ENCODE results near the gene TRH. TPM values are rescaled to one million over a fixed set of nuclear protein-coding genes. Genes with fewer than 3 reads are reported as not detected.
A peak's percentile ranks its signal among the peaks of the same experiment; 100 is the strongest.

Gene TRH
- total and polyA plus RNA-seq, 2 donors (not counting 3 experiments of a cell fraction or from before 2014, with no cell fraction given): not detected

GRCh38 chr3:129974833-129975704 is 549 bp downstream of the TRH start:
- H3K4me2 ChIP-seq (ENCODE audit: insufficient read depth, low read length): no peak overlapping the region
- no peaks in the 10 kb centered on the region for H3K36me3 ChIP-seq (ENCODE audit: control insufficient read depth in 2 of 2, extremely low read depth in 1 of 2, insufficient read depth in 2 of 2, low read length in 2 of 2)
- no peaks in the 10 kb centered on the region for H3K9me1 ChIP-seq (replicated peaks; ENCODE audit: control insufficient read depth, extremely low read depth, insufficient read depth, low read length)
- no peak for FAIRE-seq
- H3K9ac ChIP-seq (replicated peaks; ENCODE audit: extremely low read depth, insufficient read depth, low read length): no peak overlapping the region
- intact Hi-C loops (cut with micrococcal nuclease) (no loop called here), dilution Hi-C loops (cut with MboI; ENCODE audit: extremely low pct_ligation_motif_present, low sequenced_read_pairs) (no loop called here)
- no peaks in the 10 kb centered on the region for H3K79me2 ChIP-seq (ENCODE audit: control insufficient read depth, insufficient read depth, low read length)
- H2AFZ ChIP-seq (ENCODE audit: low read depth, low read length): no peak overlapping the region
- no peak for DNase-seq (ENCODE audit: low read depth, low spot score)
- H3K27ac ChIP-seq (ENCODE audit: insufficient read depth, low read depth, low read length): no peak overlapping the region
- ChIA-PET CTCF (interaction anchor here (1.0 to 1.6 kb wide), 2 partner anchors 20 to 33 kb away, joined by 4 to 6 read pairs; no protein-coding TSS in a partner anchor), POLR2A (no interaction called here)
- no peaks in the 10 kb centered on the region for H3K4me1 ChIP-seq (ENCODE audit: control insufficient read depth, extremely low read depth, insufficient read depth, low read length)
- no peak overlapping the region for H3K4me3 ChIP-seq (replicated peaks in 1 of 3; ENCODE audit: insufficient read depth in 1 of 3, low read depth in 1 of 3, low read length in 3 of 3)
- BruUV-seq (replicated peaks): no TSS peak
- no peaks in the 10 kb centered on the region for H3K9me3 ChIP-seq (replicated peaks; ENCODE audit: control insufficient read depth, insufficient read depth, low read length)
- H3K27me3 ChIP-seq (ENCODE audit: control insufficient read depth in 2 of 2, insufficient read depth in 2 of 2, low read length in 2 of 2): peaks cover 52 to 53% of the 10 kb centered on the region in 2 experiments
- no peaks in the 10 kb centered on the region for H4K20me1 ChIP-seq (replicated peaks; ENCODE audit: control insufficient read depth, extremely low read depth, insufficient read depth, low read length)
- TF ChIP-seq JUN (IDR thresholded peaks at IDR 0.05; ENCODE audit: borderline replicate concordance, insufficient read depth, insufficient read length, low read depth) (no peak), EZH2 (IDR thresholded peaks at IDR 0.05; ENCODE audit: borderline replicate concordance, low read depth, low read length, severe bottlenecking) (peak; percentile 96)

- FAIRE-seq (no peak), DNase-seq (ENCODE audit: low read depth, low spot score) (no peak)
- no peak overlapping the region for H3K27ac ChIP-seq (ENCODE audit: insufficient read depth, low read depth, low read length)
- no peak overlapping the region for H3K9ac ChIP-seq (replicated peaks; ENCODE audit: extremely low read depth, insufficient read depth, low read length)
- H3K79me2 ChIP-seq (ENCODE audit: control insufficient read depth, insufficient read depth, low read length): no peaks in the 10 kb centered on the region
- no peaks in the 10 kb centered on the region for H3K4me1 ChIP-seq (ENCODE audit: control insufficient read depth, extremely low read depth, insufficient read depth, low read length)
- dilution Hi-C loops (cut with MboI; ENCODE audit: extremely low pct_ligation_motif_present, low sequenced_read_pairs) (no loop called here), intact Hi-C loops (cut with micrococcal nuclease) (no loop called here)
- ChIA-PET CTCF (interaction anchor here (1.6 kb wide), 1 partner anchor 19 kb away, joined by 6 read pairs; no protein-coding TSS in a partner anchor), POLR2A (no interaction called here)
- no peaks in the 10 kb centered on the region for H3K36me3 ChIP-seq (ENCODE audit: control insufficient read depth in 2 of 2, extremely low read depth in 1 of 2, insufficient read depth in 2 of 2, low read length in 2 of 2)
- H4K20me1 ChIP-seq (replicated peaks; ENCODE audit: control insufficient read depth, extremely low read depth, insufficient read depth, low read length): no peaks in the 10 kb centered on the region
- H3K9me1 ChIP-seq (replicated peaks; ENCODE audit: control insufficient read depth, extremely low read depth, insufficient read depth, low read length): no peaks in the 10 kb centered on the region
- no peak overlapping the region for H3K4me2 ChIP-seq (ENCODE audit: insufficient read depth, low read length)
- TF ChIP-seq CTCF (IDR thresholded peaks at IDR 0.05; ENCODE audit: extremely low read depth in 1 of 2, insufficient read depth in 1 of 2, low read depth in 1 of 2, low read length in 2 of 2) (no peak), EZH2 (IDR thresholded peaks at IDR 0.05; ENCODE audit: borderline replicate concordance, low read depth, low read length, severe bottlenecking) (no peak), MYC (IDR thresholded peaks at IDR 0.05; ENCODE audit: low read depth, low read length) (no peak), GATA2 (IDR thresholded peaks at IDR 0.05; ENCODE audit: insufficient read depth, insufficient read length, low read depth, low read length) (no peak), JUN (IDR thresholded peaks at IDR 0.05; ENCODE audit: borderline replicate concordance, insufficient read depth, insufficient read length, low read depth) (no peak), POLR2AphosphoS5 (IDR thresholded peaks at IDR 0.05; ENCODE audit: insufficient read depth, low read depth, low read length) (no peak)
- H2AFZ ChIP-seq (ENCODE audit: low read depth, low read length): no peak overlapping the region
- H3K4me3 ChIP-seq (replicated peaks in 1 of 3; ENCODE audit: insufficient read depth in 1 of 3, low read depth in 1 of 3, low read length in 3 of 3): no peak overlapping the region
- no peaks in the 10 kb centered on the region for H3K9me3 ChIP-seq (replicated peaks; ENCODE audit: control insufficient read depth, insufficient read depth, low read length)
- H3K27me3 ChIP-seq (ENCODE audit: control insufficient read depth in 2 of 2, insufficient read depth in 2 of 2, low read length in 2 of 2): peaks cover 52 to 53% of the 10 kb centered on the region in 2 experiments
- no TSS peak for BruUV-seq (replicated peaks)
These were observed 1.2 kb downstream of the TRH start for GRCh38 chr3:129975705-129976048.

Data from endothelial cell of umbilical vein (primary cell).